Activated CD4-positive, alpha-beta T cell treated with anti-CD3 and anti-CD28 coated beads for 36 hours (primary cell): Measurements from ENCODE around the gene SSR1. TPM values are rescaled to one million over a fixed set of nuclear protein-coding genes. Genes with fewer than 3 reads are reported as not detected.

ENCODE experiments used
- ATAC-seq: fragments of 200-7000 bp; cut with Tn5 transposase; one replicate; pipeline ENCODE4 v1.10.0; 2021; ENCODE audit warnings: mild to moderate bottlenecking, moderate library complexity
- CTCF ChIA-PET: fragments of 350-600 bp; sonication (Branson Sonifier 250); formaldehyde crosslinking; loops from one replicate; lab custom pipeline; 2021; ENCODE audit warnings: antibody characterized with exemption; lab: Charles Lee
- POLR2A ChIA-PET: fragments of 350-600 bp; sonication (Branson Sonifier 250); formaldehyde crosslinking; loops from one replicate; lab custom pipeline; 2021; ENCODE audit warnings: antibody characterized with exemption, inconsistent platforms; lab: Charles Lee
- DNase-seq: peaks from one replicate; pipeline ENCODE4 v3.0.0-alpha.2; 2020
- H3K27ac Mint-ChIP-seq: one replicate; pipeline ENCODE4 v1.8.0; 2021; ENCODE audit warnings: mixed read lengths
- H3K27me3 Mint-ChIP-seq: one replicate; pipeline ENCODE4 v1.8.0; 2021; ENCODE audit warnings: mixed read lengths
- H3K36me3 Mint-ChIP-seq: one replicate; pipeline ENCODE4 v1.8.0; 2021; ENCODE audit warnings: low read depth, mixed read lengths
- H3K4me1 Mint-ChIP-seq: one replicate; pipeline ENCODE4 v1.8.0; 2021; ENCODE audit warnings: mixed read lengths
- H3K4me3 Mint-ChIP-seq: one replicate; pipeline ENCODE4 v1.8.0; 2021; ENCODE audit warnings: mild to moderate bottlenecking, moderate library complexity, mixed read lengths
- H3K9me3 Mint-ChIP-seq: one replicate; pipeline ENCODE4 v1.8.0; 2021; ENCODE audit warnings: low read depth, mixed read lengths
- intact Hi-C, 2 experiments: fragments of 100-400 bp; cut with DNase I in 1 of 2; cut with micrococcal nuclease in 1 of 2; formaldehyde crosslinking; loops; one replicate each; pipeline versions ENCODE4 v1.14.2 to v1.15.1; 2022 to 2024; cut with DNase I, micrococcal nuclease
- total RNA-seq, 2 experiments: library from RNA; stranded (reverse); gene quantifications; one replicate each; pipeline ENCODE4 v1.2.3, GENCODE V29; 2021

The SSR1 gene
- total RNA-seq, 2 experiments from 2014 or later = 129 to 165 TPM

- peaks cover 54% of the 10 kb centered on the region for H3K4me1 Mint-ChIP-seq
- peak overlapping the region; percentile 72 for H3K27ac Mint-ChIP-seq
- DNase-seq = no peak
- no peak for ATAC-seq
- ChIA-PET CTCF (no interaction called here), POLR2A (no interaction called here)
- peaks cover 6% of the 10 kb centered on the region for H3K9me3 Mint-ChIP-seq
- intact Hi-C loops = no loop called here
- H3K36me3 Mint-ChIP-seq = peaks cover 76% of the 10 kb centered on the region
- H3K4me3 Mint-ChIP-seq = no peak overlapping the region
- H3K27me3 Mint-ChIP-seq = no peaks in the 10 kb centered on the region
Measured at GRCh38 chr6:7307533-7307932, 5.5 kb downstream of the SSR1 start.

GRCh38 chr6:7304821-7305220 lies 8.2 kb downstream of the SSR1 start:
- peak overlapping the region; percentile 78 for H3K27ac Mint-ChIP-seq
- no peak overlapping the region for H3K4me3 Mint-ChIP-seq
- ChIA-PET POLR2A (no interaction called here), CTCF (interaction anchor here (0.8 kb wide), 1 partner anchor 701 kb away, joined by 3 read pairs; no protein-coding TSS in a partner anchor)
- no peak for ATAC-seq
- peaks cover 46% of the 10 kb centered on the region for H3K4me1 Mint-ChIP-seq
- peaks cover 74% of the 10 kb centered on the region for H3K36me3 Mint-ChIP-seq
- intact Hi-C loops = no loop called here
- peaks cover 5% of the 10 kb centered on the region for H3K9me3 Mint-ChIP-seq
- H3K27me3 Mint-ChIP-seq = no peaks in the 10 kb centered on the region
- DNase-seq = no peak

GRCh38 chr6:7301702-7302101 lies 11.3 kb downstream of the SSR1 start:
- ChIA-PET CTCF (interaction anchor here (0.7 to 1.0 kb wide), 3 partner anchors 9 to 291 kb away, joined by 3 read pairs; no protein-coding TSS in a partner anchor), POLR2A (no interaction called here)
- intact Hi-C loops = no loop called here
- DNase-seq = no peak
- ATAC-seq = no peak
- Mint-ChIP-seq H3K4me1 (peaks cover 25% of the 10 kb centered on the region), H3K27me3 (no peaks in the 10 kb centered on the region), H3K9me3 (no peaks in the 10 kb centered on the region), H3K27ac (no peak overlapping the region), H3K36me3 (peaks cover 66% of the 10 kb centered on the region), H3K4me3 (no peak overlapping the region)

- Mint-ChIP-seq H3K9me3 (no peaks in the 10 kb centered on the region), H3K36me3 (peaks cover 69% of the 10 kb centered on the region), H3K27ac (no peak overlapping the region), H3K4me1 (peaks cover 30% of the 10 kb centered on the region), H3K27me3 (no peaks in the 10 kb centered on the region), H3K4me3 (no peak overlapping the region)
- ChIA-PET CTCF (interaction anchor here (0.7 to 1.2 kb wide), 3 partner anchors 15 to 655 kb away, joined by 3 to 4 read pairs (median 3); no protein-coding TSS in a partner anchor), POLR2A (no interaction called here)
- ATAC-seq (no peak), DNase-seq (no peak)
- intact Hi-C loops = no loop called here
Measured at GRCh38 chr6:7300926-7301325, 12.1 kb downstream of the SSR1 start.

GRCh38 chr6:7298113-7298512 lies 14.9 kb downstream of the SSR1 start:
- ATAC-seq (no peak), DNase-seq (no peak)
- Mint-ChIP-seq H3K36me3 (peaks cover 52% of the 10 kb centered on the region), H3K4me3 (no peak overlapping the region), H3K9me3 (no peaks in the 10 kb centered on the region), H3K27me3 (no peaks in the 10 kb centered on the region), H3K4me1 (peaks cover 17% of the 10 kb centered on the region), H3K27ac (no peak overlapping the region)
- intact Hi-C loops = no loop called here
- CTCF ChIA-PET = interaction anchor here (1.2 to 3.1 kb wide), 2 partner anchors 22 to 310 kb away, joined by 3 to 10 read pairs; no protein-coding TSS in a partner anchor
- POLR2A ChIA-PET = no interaction called here

GRCh38 chr6:7296602-7297001 lies 16.4 kb downstream of the SSR1 start:
- ATAC-seq (no peak), DNase-seq (no peak)
- Mint-ChIP-seq H3K27me3 (no peaks in the 10 kb centered on the region), H3K4me1 (peaks cover 17% of the 10 kb centered on the region), H3K9me3 (no peaks in the 10 kb centered on the region), H3K27ac (no peak overlapping the region), H3K4me3 (no peak overlapping the region), H3K36me3 (peaks cover 51% of the 10 kb centered on the region)
- ChIA-PET POLR2A (no interaction called here), CTCF (interaction anchor here (0.9 kb wide), 1 partner anchor 15 kb away, joined by 4 read pairs; no protein-coding TSS in a partner anchor)
- intact Hi-C loops = no loop called here

- no peak for ATAC-seq
- Mint-ChIP-seq H3K4me3 (no peak overlapping the region), H3K27ac (no peak overlapping the region), H3K9me3 (no peaks in the 10 kb centered on the region), H3K27me3 (no peaks in the 10 kb centered on the region), H3K4me1 (peaks cover 13% of the 10 kb centered on the region), H3K36me3 (peaks cover 45% of the 10 kb centered on the region)
- ChIA-PET CTCF (no interaction called here), POLR2A (interaction anchor here (0.7 kb wide), 1 partner anchor 577 kb away, joined by 3 read pairs; no protein-coding TSS in a partner anchor)
- no peak for DNase-seq
- intact Hi-C loops = no loop called here
Measured at GRCh38 chr6:7295916-7296315, 17.1 kb downstream of the SSR1 start.

GRCh38 chr6:7292596-7293255 lies 20.3 kb downstream of the SSR1 start:
- no peaks in the 10 kb centered on the region for H3K27me3 Mint-ChIP-seq
- H3K27ac Mint-ChIP-seq = no peak overlapping the region
- H3K4me1 Mint-ChIP-seq = peaks cover 7% of the 10 kb centered on the region
- POLR2A ChIA-PET = interaction anchor here (0.6 to 1.2 kb wide), 3 partner anchors 133 to 374 kb away, joined by 3 to 11 read pairs (median 4); no protein-coding TSS in a partner anchor
- H3K9me3 Mint-ChIP-seq = no peaks in the 10 kb centered on the region
- CTCF ChIA-PET = interaction anchor here (1.0 kb wide), 1 partner anchor 11 kb away, joined by 3 read pairs; no protein-coding TSS in a partner anchor
- peaks cover 41% of the 10 kb centered on the region for H3K36me3 Mint-ChIP-seq
- intact Hi-C loops = no loop called here
- H3K4me3 Mint-ChIP-seq = no peak overlapping the region
- DNase-seq (no peak), ATAC-seq (no peak)

- ChIA-PET POLR2A (no interaction called here), CTCF (no interaction called here)
- Mint-ChIP-seq H3K36me3 (peaks cover 43% of the 10 kb centered on the region), H3K27me3 (no peaks in the 10 kb centered on the region), H3K9me3 (no peaks in the 10 kb centered on the region), H3K4me1 (peaks cover 2% of the 10 kb centered on the region), H3K27ac (no peak overlapping the region), H3K4me3 (no peak overlapping the region)
- ATAC-seq (no peak), DNase-seq (no peak)
- intact Hi-C loops = no loop called here
Measured at GRCh38 chr6:7290079-7290478, 22.9 kb downstream of the SSR1 start.

- no peak for ATAC-seq
- Mint-ChIP-seq H3K36me3 (peaks cover 33% of the 10 kb centered on the region), H3K4me3 (no peak overlapping the region), H3K27ac (no peak overlapping the region), H3K4me1 (peaks cover 16% of the 10 kb centered on the region), H3K27me3 (no peaks in the 10 kb centered on the region), H3K9me3 (no peaks in the 10 kb centered on the region)
- CTCF ChIA-PET = interaction anchor here (1.0 to 2.0 kb wide), 4 partner anchors 9 to 331 kb away, joined by 4 to 8 read pairs (median 5); no protein-coding TSS in a partner anchor
- DNase-seq = no peak
- POLR2A ChIA-PET = interaction anchor here (0.6 kb wide), 2 partner anchors 14 to 109 kb away, joined by 3 to 4 read pairs; no protein-coding TSS in a partner anchor
- intact Hi-C loops = no loop called here
Measured at GRCh38 chr6:7285416-7285815, 27.6 kb downstream of the SSR1 start.

- Mint-ChIP-seq H3K27me3 (no peaks in the 10 kb centered on the region), H3K36me3 (peaks cover 20% of the 10 kb centered on the region), H3K9me3 (no peaks in the 10 kb centered on the region), H3K4me3 (no peak overlapping the region), H3K4me1 (peaks cover 16% of the 10 kb centered on the region), H3K27ac (no peak overlapping the region)
- intact Hi-C loops = no loop called here
- ATAC-seq = no peak
- CTCF ChIA-PET = no interaction called here
- DNase-seq = no peak
- POLR2A ChIA-PET = no interaction called here
Measured at GRCh38 chr6:7283676-7284075, 29.3 kb downstream of the SSR1 start.
